Left colon (tissue), 2 donors: ENCODE results near the gene BBOX1. TPM values are rescaled to one million over a fixed set of nuclear protein-coding genes. Genes with fewer than 3 reads are reported as not detected.
A peak's percentile ranks its signal among the peaks of the same experiment; 100 is the strongest.

Source experiments
- ATAC-seq: fragments of 200-7000 bp; cut with Tn5 transposase; one replicate; pipeline ENCODE4 v1.9.1; 2020; ENCODE audit warnings: mild to moderate bottlenecking, moderate library complexity
- DNase-seq, 2 donors: peaks; one replicate each; pipeline ENCODE4 v3.0.0-alpha.2; 2020
- intact Hi-C, 2 donors: fragments of 100-400 bp; cut with DNase I in 1 of 2; cut with micrococcal nuclease in 1 of 2; formaldehyde crosslinking; loops; one replicate each; pipeline versions ENCODE4 v1.11.2 to v1.14.0; 2022; cut with DNase I, micrococcal nuclease
- total RNA-seq, 2 donors: library from RNA; stranded (reverse); fragmentation: NEBNext Ultra II Directional; extraction: Animal tissue kit (Norgen Biotek cat#: 25700); gene quantifications; one replicate each; pipeline ENCODE4 v1.2.1, GENCODE V29; 2021
- donor health status: DM: no; HTN: no; CAD: no.
- donor health status: DM: yes; HTN: yes; CAD: no.

BBOX1 gene
- total RNA-seq, 2 donors from 2014 or later, result not detected

DNA sequence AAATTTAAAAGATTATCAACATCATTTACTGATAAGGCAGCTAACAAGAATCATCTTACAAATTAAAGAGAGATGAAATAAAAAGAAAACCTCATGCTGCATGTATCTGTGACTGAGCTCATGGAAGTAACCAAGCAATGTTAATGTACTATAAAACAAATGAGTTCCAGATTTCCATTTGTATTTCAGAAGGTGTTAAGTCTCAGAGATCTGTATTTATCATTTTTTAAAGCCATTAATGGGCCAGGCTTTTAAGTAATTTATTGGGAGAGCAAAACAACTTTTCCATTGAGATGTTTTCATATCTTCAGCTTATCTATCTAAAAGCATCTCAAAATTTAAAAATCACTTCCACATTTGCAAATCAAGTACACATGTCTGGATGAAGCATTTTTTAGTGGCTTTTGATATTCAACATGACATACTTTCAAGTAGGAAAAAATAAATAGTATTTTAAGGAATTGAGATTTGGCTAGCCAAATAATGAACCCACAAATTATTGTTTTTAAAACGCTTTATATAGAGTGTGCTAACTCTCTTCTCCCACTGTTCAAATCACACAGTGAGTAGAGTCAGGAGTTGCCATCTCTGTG, 17.9 kb upstream of the BBOX1 start:
- ATAC-seq, result no peak
- intact Hi-C loops, result no loop called here
- DNase-seq, result no peak

GRCh38 chr11:27024865-27025264, 15.8 kb upstream of the BBOX1 start:
- no peak for ATAC-seq
- intact Hi-C loops, result no loop called here
- no peak for DNase-seq

- intact Hi-C loops, result no loop called here
Measured at GRCh38 chr11:27025312-27025955, 15.2 kb upstream of the BBOX1 start.

DNA sequence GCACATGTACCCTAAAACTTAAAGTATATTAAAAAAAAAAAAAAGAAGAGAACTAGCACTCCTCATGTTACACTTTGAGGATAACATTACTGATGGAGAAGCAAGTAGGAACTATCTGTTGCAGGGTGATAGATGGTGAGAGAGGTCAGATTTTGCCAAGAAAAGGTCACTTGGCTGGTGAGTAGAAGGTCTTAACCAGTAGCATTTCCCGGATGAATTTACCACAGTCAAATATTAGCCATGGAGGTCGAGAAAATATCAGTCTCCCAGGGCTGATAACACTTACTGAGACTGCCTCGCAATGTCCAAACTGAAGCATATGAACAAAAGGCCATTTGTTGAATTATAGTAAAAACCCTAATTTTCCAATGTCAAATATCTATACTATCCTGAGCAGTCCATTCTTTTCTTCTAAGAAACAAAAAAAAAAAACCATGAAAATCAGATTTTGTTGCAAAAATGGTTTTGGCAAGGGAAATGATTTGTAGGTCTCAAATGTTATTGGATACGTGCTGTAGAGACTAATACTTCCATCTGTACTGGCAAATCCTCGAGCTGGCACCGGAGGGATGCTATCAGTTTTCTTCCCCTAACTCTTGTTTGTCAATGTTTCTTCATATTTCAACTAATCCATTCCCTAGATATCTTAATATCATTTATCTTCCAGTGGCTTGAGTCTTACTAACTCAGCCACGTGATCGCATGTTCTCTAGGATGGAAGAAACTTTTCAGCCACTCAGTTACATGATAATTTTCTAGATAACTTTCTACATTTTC, 14.5 kb upstream of the BBOX1 start:
- intact Hi-C loops, result no loop called here
- ATAC-seq, result no peak
- DNase-seq, result no peak

More at GRCh38 chr11:27025312-27025955, 15.2 kb upstream of the BBOX1 start:
- no peak for DNase-seq
- no peak for ATAC-seq

GRCh38 chr11:27028561-27028965, 12.1 kb upstream of the BBOX1 start:
- DNase-seq (no peak), ATAC-seq (no peak)
- intact Hi-C loops, result no loop called here

DNA sequence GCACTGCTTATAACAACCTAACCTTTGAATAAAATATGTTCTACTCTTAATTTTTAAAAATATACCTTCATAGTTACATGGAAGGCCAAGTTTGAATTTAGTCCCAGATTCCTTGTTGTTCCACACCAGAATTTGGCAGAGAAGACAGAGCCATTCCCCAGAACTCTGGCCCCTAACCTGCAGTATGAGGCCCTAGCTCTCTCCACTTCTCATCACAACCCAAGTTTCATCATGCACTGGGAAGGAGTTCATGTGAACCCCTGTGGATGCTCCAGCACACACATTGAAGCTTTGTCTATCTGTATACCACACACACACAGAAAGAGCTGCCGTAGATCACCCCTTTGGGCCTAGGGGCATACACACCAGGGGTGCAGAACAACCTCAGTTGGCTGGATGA, 10.6 kb upstream of the BBOX1 start:
- no peak for ATAC-seq

GRCh38 chr11:27031754-27032153, 8.9 kb upstream of the BBOX1 start:
- intact Hi-C loops, result no loop called here
- no peak for ATAC-seq
- DNase-seq, result no peak

More for the DNA sequence above, 10.6 kb upstream of the BBOX1 start:
- intact Hi-C loops, result no loop called here
- DNase-seq, result no peak

DNA sequence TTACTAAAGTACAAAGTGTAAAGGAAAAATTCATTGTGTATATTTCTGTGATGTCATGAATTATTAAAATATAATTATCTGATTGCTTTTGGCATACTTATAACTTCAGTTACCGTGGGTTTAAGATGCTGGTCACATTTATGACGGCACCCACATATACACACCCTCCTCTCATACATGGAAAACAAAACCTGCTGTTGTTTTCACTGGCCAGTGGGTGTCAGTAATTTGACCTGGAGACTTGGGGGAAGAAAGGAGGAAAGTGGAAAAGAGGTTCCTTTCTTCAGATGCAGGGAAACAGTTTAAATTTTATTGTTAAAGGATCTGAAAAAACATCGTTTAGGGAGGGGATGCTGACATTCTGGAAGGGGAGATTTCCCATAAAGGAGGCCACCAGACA, 742 bp upstream of the BBOX1 start:
- intact Hi-C loops, result no loop called here
- ATAC-seq, result no peak
- no peak for DNase-seq

DNA sequence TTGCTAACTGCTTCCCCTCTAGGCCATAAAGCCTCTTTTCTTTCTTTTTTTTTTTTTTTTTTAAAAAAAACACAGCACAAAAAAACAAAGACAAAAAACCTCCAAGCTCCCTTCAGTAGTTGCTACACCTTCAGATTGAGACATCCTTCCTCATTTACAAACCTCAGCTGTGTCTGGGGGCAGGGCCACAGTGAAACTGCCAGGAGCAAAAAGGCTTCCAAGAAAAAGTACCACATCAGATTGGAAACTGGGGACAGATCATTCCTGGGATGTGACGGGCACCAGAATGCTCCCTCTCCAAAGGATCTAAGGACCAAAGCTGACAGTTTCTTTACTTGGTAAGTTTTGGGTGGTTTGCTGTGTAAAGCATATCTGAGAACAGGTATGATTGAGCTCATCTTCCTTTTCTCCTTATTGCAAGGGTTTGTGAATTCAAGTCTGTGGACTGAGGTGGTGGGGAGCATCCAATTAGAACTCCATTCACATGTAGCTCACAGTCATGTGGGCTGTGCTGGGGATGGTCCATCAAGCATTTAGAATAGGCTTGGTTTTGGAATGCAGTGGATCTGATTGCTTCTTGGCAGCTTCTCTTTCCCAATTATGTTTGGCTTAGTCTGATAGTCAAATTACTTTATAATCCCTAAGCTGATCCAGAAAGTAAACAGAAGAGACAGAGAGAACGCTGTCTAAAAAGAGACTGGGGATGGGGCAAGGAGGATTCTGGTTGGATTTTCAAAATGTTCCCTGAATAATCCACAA, 705 bp downstream of the BBOX1 start:
- DNase-seq (no peak), ATAC-seq (no peak)
- intact Hi-C loops, result no loop called here

DNA sequence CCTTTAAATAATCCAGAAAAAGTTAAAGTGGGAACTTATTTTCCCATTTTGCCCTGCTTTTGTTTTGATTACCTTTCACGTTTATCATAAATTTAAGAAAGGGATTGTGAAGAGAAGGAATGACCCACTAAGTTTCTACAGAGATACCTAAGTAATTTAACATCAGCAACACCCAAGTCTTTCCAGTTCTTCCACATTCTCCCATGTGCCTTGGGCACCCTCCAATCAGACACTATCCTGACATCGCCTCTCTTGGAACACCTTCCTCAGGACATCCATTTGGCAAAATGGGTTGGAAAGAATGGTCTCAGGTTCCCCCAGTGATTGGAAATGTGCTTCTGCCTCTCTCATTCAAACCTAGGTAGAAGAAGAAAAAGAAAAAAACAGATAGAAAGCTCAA, 6.3 kb downstream of the BBOX1 start:
- DNase-seq (no peak), ATAC-seq (no peak)
- intact Hi-C loops, result no loop called here

GRCh38 chr11:27052668-27053067, 12.1 kb downstream of the BBOX1 start:
- DNase-seq (no peak), ATAC-seq (no peak)
- intact Hi-C loops, result no loop called here

DNA sequence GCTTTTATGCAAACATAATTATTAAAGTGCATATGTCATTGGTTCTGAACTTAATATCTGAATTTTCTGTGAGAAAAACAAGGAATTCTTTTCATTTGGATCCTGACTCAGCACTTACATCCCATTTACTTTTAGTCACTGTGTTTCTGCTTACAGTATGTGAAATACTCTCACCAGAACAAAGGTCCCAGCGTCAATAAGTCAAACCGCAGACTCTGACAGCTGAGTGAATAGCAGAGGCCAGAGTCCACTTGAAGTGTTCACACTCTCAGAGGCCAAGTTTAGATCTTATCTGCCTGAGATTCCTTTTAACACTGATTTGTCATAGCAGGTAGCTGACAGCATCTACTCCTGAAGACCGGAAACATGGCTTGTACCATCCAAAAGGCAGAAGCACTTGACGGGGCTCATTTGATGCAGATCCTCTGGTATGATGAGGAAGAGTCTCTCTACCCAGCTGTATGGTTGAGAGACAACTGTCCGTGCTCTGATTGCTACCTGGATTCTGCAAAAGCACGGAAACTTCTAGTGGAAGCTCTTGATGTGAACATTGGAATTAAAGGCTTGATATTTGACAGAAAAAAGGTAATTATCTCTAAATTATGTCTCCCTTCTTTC, 14.6 kb downstream of the BBOX1 start:
- intact Hi-C loops, result no loop called here
- DNase-seq (no peak), ATAC-seq (peak; percentile 98)

DNA sequence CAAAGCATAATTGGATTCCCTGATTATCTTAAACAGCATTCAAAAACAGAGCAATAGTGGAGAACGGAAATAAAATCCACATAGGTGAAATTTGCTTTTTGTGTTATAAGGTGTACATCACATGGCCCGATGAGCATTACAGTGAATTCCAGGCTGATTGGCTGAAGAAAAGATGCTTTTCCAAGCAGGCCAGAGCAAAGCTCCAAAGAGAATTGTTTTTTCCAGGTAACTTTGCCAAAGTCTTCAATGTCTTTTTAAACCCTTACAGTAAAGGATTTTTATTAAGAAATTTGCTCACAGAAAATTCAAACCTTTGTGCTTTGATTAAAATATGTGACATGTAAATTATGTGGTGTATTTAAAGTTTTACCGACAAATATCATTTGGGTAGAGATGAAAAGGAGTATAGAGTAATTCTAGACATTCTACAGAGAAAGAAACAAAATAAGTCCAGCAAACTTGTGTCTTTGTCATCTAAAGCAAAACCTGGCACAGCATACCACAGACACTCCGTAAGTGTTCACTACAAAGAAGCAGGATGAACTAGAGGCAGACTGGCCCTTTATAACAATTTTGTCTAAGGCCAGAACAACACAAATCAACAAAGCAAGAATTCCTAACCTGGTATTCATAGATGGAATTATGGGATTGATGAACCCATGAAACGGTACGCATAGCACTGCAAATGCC, 16.6 kb downstream of the BBOX1 start:
- intact Hi-C loops, result no loop called here
- DNase-seq (no peak), ATAC-seq (no peak)

GRCh38 chr11:27058456-27058855, 17.8 kb downstream of the BBOX1 start:
- DNase-seq, result no peak
- no peak for ATAC-seq
- intact Hi-C loops, result no loop called here

GRCh38 chr11:27059431-27059830, 18.8 kb downstream of the BBOX1 start:
- no peak for DNase-seq
- ATAC-seq, result no peak
- intact Hi-C loops, result no loop called here

DNA sequence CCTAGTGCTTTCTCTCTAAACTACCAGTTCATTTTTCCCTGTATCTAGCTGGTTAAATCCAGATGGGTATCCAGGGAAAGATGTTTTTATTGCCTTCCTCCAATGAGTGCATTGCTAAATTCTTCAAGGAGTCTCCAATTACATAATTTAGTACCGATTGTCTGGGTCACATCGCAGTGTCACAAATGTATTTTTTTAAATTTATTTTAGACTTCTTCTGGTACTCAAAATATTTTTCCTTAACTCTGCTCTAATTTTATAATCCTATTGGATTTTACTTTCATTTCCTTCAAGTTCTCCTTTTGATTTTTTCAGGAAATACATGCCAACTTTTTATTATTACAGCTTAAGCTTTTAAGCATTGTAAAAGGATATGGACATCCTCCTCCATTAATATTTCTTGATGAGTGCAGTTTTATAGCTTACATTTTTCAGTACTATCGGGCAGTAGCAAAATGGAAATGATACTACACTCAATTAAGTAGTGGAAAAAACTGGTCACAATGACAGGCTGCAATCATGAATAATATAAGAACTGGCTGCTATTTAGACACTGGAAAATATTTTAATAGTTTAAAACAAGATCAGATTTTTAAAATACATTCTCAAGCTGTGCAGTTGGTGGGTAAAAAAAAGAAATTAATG, 20.3 kb downstream of the BBOX1 start:
- ATAC-seq, result no peak
- DNase-seq, result no peak
- intact Hi-C loops, result no loop called here

- DNase-seq, result no peak
- intact Hi-C loops, result no loop called here
- no peak for ATAC-seq
Measured at GRCh38 chr11:27061461-27061821, 20.8 kb downstream of the BBOX1 start.

DNA sequence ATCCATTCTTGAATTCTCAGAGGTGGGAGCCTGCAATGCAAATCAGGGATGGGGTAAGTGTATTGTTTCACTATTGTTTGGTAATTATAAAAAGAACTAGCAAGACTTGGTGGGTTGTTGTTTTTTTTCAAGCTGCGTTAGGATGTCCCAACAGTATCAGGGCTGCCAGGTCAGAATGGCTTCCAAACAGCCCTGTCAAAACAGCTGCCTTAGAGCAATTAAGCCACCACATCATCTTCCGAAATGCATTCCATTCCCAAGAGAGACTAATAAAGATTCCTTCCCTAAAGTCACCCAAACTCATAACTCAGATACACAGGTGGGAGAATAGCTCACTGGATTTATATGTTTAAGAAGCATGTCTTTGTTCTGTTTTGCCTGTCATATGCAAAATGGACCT, 23.5 kb downstream of the BBOX1 start:
- ATAC-seq (no peak), DNase-seq (no peak)
- intact Hi-C loops, result no loop called here
